Endothelial cell of umbilical vein (primary cell): ENCODE measurements around the gene TRIM17. TPM values are rescaled to one million over a fixed set of nuclear protein-coding genes. Genes with fewer than 3 reads are reported as not detected.

Source experiments
- BruUV-seq: library from RNA; stranded (reverse); fragments of 400-500 nt; replicated peaks from 2 replicates; lab custom pipeline; 2021; lab: Mats Ljungman, UMichigan
- CTCF ChIA-PET: fragments of 300-600, 350-600 bp; sonication (Branson Sonifier 250); formaldehyde crosslinking; loops from one replicate; lab custom pipeline; 2021; ENCODE audit warnings: antibody characterized with exemption, inconsistent platforms; lab: Charles Lee
- POLR2A ChIA-PET: fragments of 300-600, 350-600 bp; sonication (Branson Sonifier 250); formaldehyde crosslinking; loops from one replicate; lab custom pipeline; 2021; ENCODE audit warnings: antibody characterized with exemption, inconsistent platforms; lab: Charles Lee
- DNase-seq: peaks from one replicate; pipeline ENCODE4 v3.0.0-alpha.2; 2011; ENCODE audit warnings: low read depth, low spot score
- FAIRE-seq: peaks from 2 replicates; lab custom pipeline; 2011; peaks lifted over from hg19 to GRCh38; lab: Jason Lieb, UNC
- H2AFZ ChIP-seq: 2 replicates; pipeline ENCODE4 v1.6.0; 2012; ENCODE audit warnings: low read depth, low read length, control low read depth, inconsistent platforms
- H3K27ac ChIP-seq: 2 replicates; pipeline ENCODE4 v1.5.1; 2011; ENCODE audit warnings: low read depth, mild to moderate bottlenecking, control low read depth, low read length, moderate library complexity; ENCODE audit not compliant: insufficient read depth
- H3K27me3 ChIP-seq, 2 experiments: 2 replicates each; pipeline versions ENCODE4 v1.6.0 to v1.6.1; 2011; ENCODE audit warnings: low read length in 2 of 2, mixed read lengths in 1 of 2; ENCODE audit not compliant: control insufficient read depth in 2 of 2, insufficient read depth in 2 of 2
- H3K36me3 ChIP-seq, 2 experiments: 2 replicates in 1 of 2; 3 replicates in 1 of 2; pipeline ENCODE4 v1.5.1; 2011; ENCODE audit warnings: low read length in 2 of 2, mild to moderate bottlenecking in 1 of 2, moderate library complexity in 1 of 2; ENCODE audit not compliant: control insufficient read depth in 2 of 2, insufficient read depth in 2 of 2; ENCODE audit errors: extremely low read depth in 1 of 2
- H3K4me1 ChIP-seq: 3 replicates; pipeline ENCODE4 v1.5.1; 2011; ENCODE audit warnings: mild to moderate bottlenecking, low read length; ENCODE audit not compliant: control insufficient read depth, insufficient read depth; ENCODE audit errors: extremely low read depth
- H3K4me2 ChIP-seq: 2 replicates; pipeline ENCODE4 v1.6.1; 2011; ENCODE audit warnings: low read length, control low read depth, mixed read lengths; ENCODE audit not compliant: insufficient read depth
- H3K4me3 ChIP-seq, 3 experiments: fragments of 200-600 bp in 1 of 3; sonication (generic), shearing (Covaris generic) in 1 of 3; replicated peaks in 1 of 3; 2 replicates each; pipeline ENCODE4 v1.5.1; 2011 to 2016; ENCODE audit warnings: control low read depth in 3 of 3, low read length in 3 of 3, mild to moderate bottlenecking in 2 of 3, inconsistent platforms in 1 of 3, low read depth in 1 of 3, moderate library complexity in 1 of 3; ENCODE audit not compliant: insufficient read depth in 1 of 3
- H3K79me2 ChIP-seq: 2 replicates; pipeline ENCODE4 v1.6.0; 2012; ENCODE audit warnings: low read length, inconsistent platforms; ENCODE audit not compliant: control insufficient read depth, insufficient read depth
- H3K9ac ChIP-seq: replicated peaks from 2 replicates; pipeline ENCODE3; 2011; ENCODE audit warnings: low read length, control low read depth; ENCODE audit not compliant: insufficient read depth; ENCODE audit errors: extremely low read depth
- H3K9me1 ChIP-seq: replicated peaks from 3 replicates; pipeline ENCODE4 v1.6.0; 2011; ENCODE audit warnings: mild to moderate bottlenecking, low read length; ENCODE audit not compliant: control insufficient read depth, insufficient read depth; ENCODE audit errors: extremely low read depth
- H3K9me3 ChIP-seq: replicated peaks from 2 replicates; pipeline ENCODE4 v1.5.1; 2012; ENCODE audit warnings: low read length, inconsistent platforms; ENCODE audit not compliant: control insufficient read depth, insufficient read depth
- H4K20me1 ChIP-seq: replicated peaks from 2 replicates; pipeline ENCODE3; 2011; ENCODE audit warnings: mild to moderate bottlenecking, low read length; ENCODE audit not compliant: control insufficient read depth, insufficient read depth; ENCODE audit errors: extremely low read depth
- EZH2 ChIP-seq: IDR thresholded peaks from 2 replicates; pipeline ENCODE4 v1.6.1; 2012; ENCODE audit warnings: borderline replicate concordance, low read depth, mild to moderate bottlenecking, moderate library complexity, low read length, inconsistent platforms; ENCODE audit not compliant: severe bottlenecking
- FOS ChIP-seq: IDR thresholded peaks from 2 replicates; pipeline ENCODE4 v1.6.1; 2011; ENCODE audit warnings: mild to moderate bottlenecking, low read length, moderate library complexity, borderline replicate concordance; ENCODE audit not compliant: insufficient read depth
- GATA2 ChIP-seq: IDR thresholded peaks from 2 replicates; pipeline ENCODE4 v1.7.0; 2011; ENCODE audit warnings: low read depth, mild to moderate bottlenecking, moderate library complexity, mixed read lengths, low read length; ENCODE audit not compliant: insufficient read length, insufficient read depth
- JUN ChIP-seq: IDR thresholded peaks from 2 replicates; pipeline ENCODE4 v1.6.1; 2011; ENCODE audit warnings: borderline replicate concordance, low read depth; ENCODE audit not compliant: insufficient read length, insufficient read depth
- MYC ChIP-seq: IDR thresholded peaks from one replicate; pipeline ENCODE4 v1.6.1; 2011; ENCODE audit warnings: mild to moderate bottlenecking, low read depth, low read length
- POLR2A ChIP-seq: IDR thresholded peaks from 2 replicates; pipeline ENCODE4 v1.6.1; 2012; ENCODE audit warnings: low read depth, mild to moderate bottlenecking, control low read depth, low read length
- POLR2AphosphoS5 ChIP-seq: IDR thresholded peaks from 2 replicates; pipeline ENCODE4 v1.6.1; 2012; ENCODE audit warnings: low read depth, mild to moderate bottlenecking, control low read depth, low read length, moderate library complexity; ENCODE audit not compliant: insufficient read depth
- dilution Hi-C: fragments of 300-500 bp; cut with MboI; formaldehyde crosslinking; loops from one replicate; pipeline ENCODE4 v1.15.0; 2019; ENCODE audit warnings: low sequenced_read_pairs; ENCODE audit not compliant: extremely low pct_ligation_motif_present
- intact Hi-C: fragments of 100-400 bp; cut with micrococcal nuclease; formaldehyde crosslinking; loops from one replicate; pipeline ENCODE4 v1.10.0; 2022
- polyA plus RNA-seq, 4 experiments: library from polyadenylated mRNA; depleted of rRNA in 3 of 4; stranded (reverse) in 3 of 4; unstranded in 1 of 4; fragments of >200 nt; gene quantifications; 2 replicates each; pipeline versions ENCODE4 v1.2.1 to v1.2.3, GENCODE V29; 2011 to 2012; ENCODE audit warnings: missing spikeins in 1 of 4
- total RNA-seq: library from RNA; stranded (reverse); gene quantifications from 2 replicates; pipeline ENCODE4 v1.2.3, GENCODE V29; 2021
- TF ChIP-seq, protein P1 (sequence below): IDR thresholded peaks from 2 replicates; pipeline ENCODE4 v1.6.1; 2011; ENCODE audit not compliant: insufficient read depth, insufficient read length
- TF ChIP-seq, protein P2 (sequence below), 2 donors: IDR thresholded peaks; 1 replicate in 1 of 2; 2 replicates in 1 of 2; pipeline ENCODE4 v1.5.1; 2011; ENCODE audit warnings: low read length in 2 of 2, mild to moderate bottlenecking in 2 of 2, moderate library complexity in 2 of 2, control low read depth in 1 of 2, inconsistent platforms in 1 of 2, low read depth in 1 of 2; ENCODE audit not compliant: insufficient read depth in 1 of 2; ENCODE audit errors: extremely low read depth in 1 of 2

Gene TRIM17
- total and polyA plus RNA-seq, 2 donors (not counting 3 experiments of a cell fraction or from before 2014, with no cell fraction given) = not detected

DNA sequence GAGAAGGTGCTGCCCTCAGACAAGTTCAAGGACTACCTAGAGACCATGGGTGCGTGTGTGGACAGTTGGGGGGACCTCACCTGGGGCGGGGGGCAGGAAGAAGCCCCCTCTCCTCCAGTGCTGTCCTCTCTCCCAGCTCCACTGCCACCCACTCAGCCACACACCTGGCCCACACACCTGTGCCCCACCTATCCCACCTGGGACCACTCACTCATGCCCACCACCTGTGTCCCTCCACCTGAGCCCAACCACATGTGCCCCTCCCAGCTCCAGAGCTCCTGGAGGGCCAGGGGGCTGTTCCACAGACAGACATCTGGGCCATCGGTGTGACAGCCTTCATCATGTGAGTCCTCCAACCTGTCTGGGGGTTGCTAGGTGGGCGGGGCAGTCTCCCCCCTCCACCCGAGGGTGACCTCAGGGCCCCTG lies 39.0 kb downstream of the TRIM17 start:
- dilution Hi-C loops (no loop called here), intact Hi-C loops (loop anchor here (2.0 kb wide), 1 partner anchor 137 kb away; no protein-coding TSS in a partner anchor)
- H3K9me1 ChIP-seq = no peaks in the 10 kb centered on the region
- H3K79me2 ChIP-seq = no peaks in the 10 kb centered on the region
- H3K9ac ChIP-seq = no peak overlapping the region
- H3K4me3 ChIP-seq = no peak overlapping the region
- no TSS peak for BruUV-seq
- no peak overlapping the region for H3K27ac ChIP-seq
- H3K4me2 ChIP-seq = no peak overlapping the region
- TF ChIP-seq, protein P1, sequence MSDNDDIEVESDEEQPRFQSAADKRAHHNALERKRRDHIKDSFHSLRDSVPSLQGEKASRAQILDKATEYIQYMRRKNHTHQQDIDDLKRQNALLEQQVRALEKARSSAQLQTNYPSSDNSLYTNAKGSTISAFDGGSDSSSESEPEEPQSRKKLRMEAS = no peak
- TF ChIP-seq POLR2AphosphoS5 (no peak), JUN (no peak), POLR2A (no peak), GATA2 (no peak), MYC (no peak), FOS (no peak), EZH2 (no peak)
- TF ChIP-seq, protein P2, sequence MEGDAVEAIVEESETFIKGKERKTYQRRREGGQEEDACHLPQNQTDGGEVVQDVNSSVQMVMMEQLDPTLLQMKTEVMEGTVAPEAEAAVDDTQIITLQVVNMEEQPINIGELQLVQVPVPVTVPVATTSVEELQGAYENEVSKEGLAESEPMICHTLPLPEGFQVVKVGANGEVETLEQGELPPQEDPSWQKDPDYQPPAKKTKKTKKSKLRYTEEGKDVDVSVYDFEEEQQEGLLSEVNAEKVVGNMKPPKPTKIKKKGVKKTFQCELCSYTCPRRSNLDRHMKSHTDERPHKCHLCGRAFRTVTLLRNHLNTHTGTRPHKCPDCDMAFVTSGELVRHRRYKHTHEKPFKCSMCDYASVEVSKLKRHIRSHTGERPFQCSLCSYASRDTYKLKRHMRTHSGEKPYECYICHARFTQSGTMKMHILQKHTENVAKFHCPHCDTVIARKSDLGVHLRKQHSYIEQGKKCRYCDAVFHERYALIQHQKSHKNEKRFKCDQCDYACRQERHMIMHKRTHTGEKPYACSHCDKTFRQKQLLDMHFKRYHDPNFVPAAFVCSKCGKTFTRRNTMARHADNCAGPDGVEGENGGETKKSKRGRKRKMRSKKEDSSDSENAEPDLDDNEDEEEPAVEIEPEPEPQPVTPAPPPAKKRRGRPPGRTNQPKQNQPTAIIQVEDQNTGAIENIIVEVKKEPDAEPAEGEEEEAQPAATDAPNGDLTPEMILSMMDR (IDR thresholded peaks at IDR 0.05; ENCODE audit: extremely low read depth in 1 of 2, insufficient read depth in 1 of 2, low read depth in 1 of 2, low read length in 2 of 2) = no peak
- POLR2A ChIA-PET = no interaction called here
- no peaks in the 10 kb centered on the region for H3K36me3 ChIP-seq
- CTCF ChIA-PET = interaction anchor here (1.0 kb wide), 1 partner anchor 378 kb away, joined by 3 read pairs; no protein-coding TSS in a partner anchor
- H3K9me3 ChIP-seq = no peaks in the 10 kb centered on the region
- no peak for FAIRE-seq
- H3K4me1 ChIP-seq = peaks cover 5% of the 10 kb centered on the region
- H2AFZ ChIP-seq = no peak overlapping the region
- no peaks in the 10 kb centered on the region for H4K20me1 ChIP-seq
- DNase-seq = no peak
- peaks cover 7 to 8% of the 10 kb centered on the region in 2 experiments for H3K27me3 ChIP-seq
